Activated naive CD8-positive, alpha-beta T cell treated with anti-CD3 and anti-CD28 coated beads for 36 hours (primary cell): Measurements from ENCODE around the gene OSBP2. TPM values are rescaled to one million over a fixed set of nuclear protein-coding genes. Genes with fewer than 3 reads are reported as not detected.

Source experiments
- DNase-seq: peaks from one replicate; pipeline ENCODE4 v3.0.0; 2021
- H3K27ac Mint-ChIP-seq: one replicate; pipeline ENCODE4 v1.8.0; 2022; ENCODE audit warnings: mild to moderate bottlenecking, moderate library complexity, mixed read lengths
- H3K27me3 Mint-ChIP-seq: one replicate; pipeline ENCODE4 v1.8.0; 2022; ENCODE audit warnings: mild to moderate bottlenecking, mixed read lengths
- H3K36me3 Mint-ChIP-seq: one replicate; pipeline ENCODE4 v1.8.0; 2021; ENCODE audit warnings: mild to moderate bottlenecking, mixed read lengths
- H3K4me1 Mint-ChIP-seq: one replicate; pipeline ENCODE4 v1.8.0; 2021; ENCODE audit warnings: mixed read lengths
- H3K4me3 Mint-ChIP-seq: one replicate; pipeline ENCODE4 v1.8.0; 2022; ENCODE audit warnings: mild to moderate bottlenecking, moderate library complexity, mixed read lengths
- H3K9me3 Mint-ChIP-seq: one replicate; pipeline ENCODE4 v1.8.0; 2022; ENCODE audit warnings: mixed read lengths
- total RNA-seq, 2 experiments: library from RNA; stranded (reverse); gene quantifications; one replicate each; pipeline ENCODE4 v1.2.3, GENCODE V29; 2021

Gene OSBP2
- total RNA-seq, 2 experiments from 2014 or later, result 0.45 to 0.84 TPM

- Mint-ChIP-seq H3K4me3 (no peak overlapping the region), H3K9me3 (no peaks in the 10 kb centered on the region), H3K27me3 (no peaks in the 10 kb centered on the region), H3K27ac (no peak overlapping the region), H3K4me1 (no peaks in the 10 kb centered on the region), H3K36me3 (no peaks in the 10 kb centered on the region)
- no peak for DNase-seq
Observed at GRCh38 chr22:30873086-30873650, 178.5 kb downstream of the OSBP2 start.

- H3K27ac Mint-ChIP-seq, result no peak overlapping the region
- H3K36me3 Mint-ChIP-seq, result no peaks in the 10 kb centered on the region
- H3K9me3 Mint-ChIP-seq, result no peaks in the 10 kb centered on the region
- H3K4me1 Mint-ChIP-seq, result no peaks in the 10 kb centered on the region
- H3K27me3 Mint-ChIP-seq, result no peaks in the 10 kb centered on the region
- no peak overlapping the region for H3K4me3 Mint-ChIP-seq
- DNase-seq, result no peak
Observed at GRCh38 chr22:30873661-30874060, 179.0 kb downstream of the OSBP2 start.

DNA sequence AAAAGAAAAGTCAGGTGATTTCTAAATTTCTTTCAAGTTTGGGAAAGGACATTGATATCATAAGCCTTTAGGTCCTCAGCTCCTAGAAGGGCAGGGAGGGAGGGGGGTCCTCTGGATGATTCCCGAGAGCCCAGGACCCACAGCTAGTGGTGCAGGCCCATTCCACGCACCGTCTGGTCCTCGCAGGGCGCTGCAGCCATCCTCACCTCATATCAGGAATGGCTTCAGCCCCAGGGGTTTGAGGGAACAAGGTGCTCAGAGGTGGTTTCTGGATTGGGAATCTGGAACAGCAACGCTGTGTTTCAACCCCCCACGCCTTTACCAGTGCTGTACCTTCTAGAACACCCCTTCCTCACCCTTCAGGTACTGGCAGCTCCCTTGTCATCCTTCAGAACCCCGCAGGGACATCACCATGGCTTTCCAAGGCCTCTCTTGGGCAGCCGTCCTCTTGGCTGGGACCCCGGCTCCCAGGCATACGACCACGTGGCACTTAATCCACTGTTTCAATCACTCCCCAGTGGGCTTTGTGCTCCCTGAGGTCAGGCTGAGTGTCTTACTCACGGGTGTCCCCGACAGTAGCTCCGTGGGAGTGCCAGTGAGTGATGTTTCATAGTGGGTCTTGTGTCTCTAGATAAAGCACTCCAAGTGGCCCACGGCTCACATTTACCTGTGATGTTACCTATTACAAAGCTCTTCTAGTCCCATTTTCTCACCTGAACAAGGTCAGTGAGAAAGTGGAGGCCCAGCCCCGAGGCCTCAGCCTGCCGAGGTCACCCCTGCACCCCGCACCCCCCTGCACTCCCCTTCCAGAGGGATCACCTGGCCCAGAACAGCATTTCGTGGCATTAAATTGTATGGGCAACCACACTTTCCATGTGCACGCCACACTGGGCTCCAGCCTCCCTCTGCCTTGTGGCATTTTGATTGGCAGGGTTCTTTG lies 180.0 kb downstream of the OSBP2 start:
- H3K9me3 Mint-ChIP-seq, result no peaks in the 10 kb centered on the region
- H3K27me3 Mint-ChIP-seq, result no peaks in the 10 kb centered on the region
- H3K4me3 Mint-ChIP-seq, result no peak overlapping the region
- no peaks in the 10 kb centered on the region for H3K36me3 Mint-ChIP-seq
- no peaks in the 10 kb centered on the region for H3K4me1 Mint-ChIP-seq
- H3K27ac Mint-ChIP-seq, result no peak overlapping the region
- no peak for DNase-seq

DNA sequence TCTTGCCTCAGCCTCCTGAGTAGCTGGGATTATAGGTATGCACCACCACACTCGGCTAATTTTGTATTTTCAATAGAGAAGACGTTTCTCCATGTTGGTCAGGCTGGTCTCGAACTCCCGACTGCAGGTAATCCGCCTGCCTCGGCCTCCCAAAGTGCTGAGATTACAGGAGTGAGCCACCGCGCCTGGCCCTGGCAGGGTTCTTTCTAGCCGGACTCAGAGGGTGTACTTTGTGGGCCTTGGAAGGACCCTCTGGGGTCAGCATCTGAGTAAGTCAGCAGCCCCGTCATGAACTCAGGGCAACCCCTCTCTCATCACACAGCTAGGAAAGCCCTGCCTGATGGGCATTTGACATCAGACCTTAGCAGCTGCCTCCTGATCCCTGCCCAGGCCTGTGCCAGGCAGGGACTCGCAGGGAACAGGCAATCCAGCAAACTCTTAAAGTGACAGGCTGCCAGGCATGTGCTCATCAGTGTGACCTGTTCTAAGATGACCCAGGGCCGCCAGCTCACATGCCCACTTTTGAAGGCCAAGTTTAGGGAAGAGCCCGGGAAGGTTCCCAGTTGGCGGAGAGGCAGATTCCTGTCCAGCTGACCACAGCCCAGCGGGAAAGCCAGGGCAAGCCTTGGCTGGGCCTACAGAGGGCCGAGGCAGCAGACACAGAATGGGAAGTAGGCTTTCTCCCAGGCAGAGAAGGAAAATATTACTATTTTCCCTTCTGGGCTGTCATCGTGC lies 181.0 kb downstream of the OSBP2 start:
- H3K36me3 Mint-ChIP-seq, result no peaks in the 10 kb centered on the region
- DNase-seq, result no peak
- H3K27me3 Mint-ChIP-seq, result no peaks in the 10 kb centered on the region
- H3K4me1 Mint-ChIP-seq, result no peaks in the 10 kb centered on the region
- no peak overlapping the region for H3K4me3 Mint-ChIP-seq
- H3K9me3 Mint-ChIP-seq, result no peaks in the 10 kb centered on the region
- no peak overlapping the region for H3K27ac Mint-ChIP-seq

DNA sequence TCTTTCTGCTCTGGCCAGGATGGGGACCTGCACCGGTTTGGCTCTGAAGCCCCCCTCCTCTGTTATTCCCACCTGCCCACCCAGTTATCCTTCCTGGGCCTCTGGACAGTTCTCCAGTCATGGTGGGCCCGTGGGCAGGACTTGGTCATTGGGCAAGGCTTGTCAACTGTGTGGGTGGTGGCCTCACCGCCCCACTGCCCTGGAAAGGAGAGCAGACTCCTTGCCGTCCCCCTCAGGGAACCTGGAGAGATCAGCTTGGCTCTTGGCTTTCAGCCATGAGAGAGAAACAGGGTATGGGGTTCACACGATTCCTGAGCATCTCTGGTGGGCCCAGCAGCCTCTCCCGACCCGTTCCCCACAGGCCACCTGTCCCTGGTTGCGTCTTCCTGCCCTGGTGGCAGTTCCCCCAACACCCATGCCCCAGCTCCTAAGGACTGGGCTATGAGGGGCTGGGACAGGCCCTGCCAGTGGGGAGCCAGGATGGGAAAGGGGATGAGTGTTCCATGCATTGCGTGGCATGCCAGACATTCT lies 181.6 kb downstream of the OSBP2 start:
- no peak overlapping the region for H3K4me3 Mint-ChIP-seq
- H3K27ac Mint-ChIP-seq, result no peak overlapping the region
- H3K4me1 Mint-ChIP-seq, result no peaks in the 10 kb centered on the region
- H3K27me3 Mint-ChIP-seq, result no peaks in the 10 kb centered on the region
- no peaks in the 10 kb centered on the region for H3K36me3 Mint-ChIP-seq
- H3K9me3 Mint-ChIP-seq, result no peaks in the 10 kb centered on the region
- DNase-seq, result no peak

- H3K27me3 Mint-ChIP-seq, result no peaks in the 10 kb centered on the region
- DNase-seq, result no peak
- H3K4me1 Mint-ChIP-seq, result no peaks in the 10 kb centered on the region
- H3K27ac Mint-ChIP-seq, result no peak overlapping the region
- H3K9me3 Mint-ChIP-seq, result no peaks in the 10 kb centered on the region
- no peaks in the 10 kb centered on the region for H3K36me3 Mint-ChIP-seq
- H3K4me3 Mint-ChIP-seq, result no peak overlapping the region
Observed at GRCh38 chr22:30876915-30877553, 182.4 kb downstream of the OSBP2 start.

- Mint-ChIP-seq H3K4me3 (no peak overlapping the region), H3K27ac (no peak overlapping the region), H3K36me3 (no peaks in the 10 kb centered on the region), H3K27me3 (no peaks in the 10 kb centered on the region), H3K9me3 (no peaks in the 10 kb centered on the region), H3K4me1 (no peaks in the 10 kb centered on the region)
- DNase-seq, result no peak
Observed at GRCh38 chr22:30877662-30878515, 183.2 kb downstream of the OSBP2 start.

DNA sequence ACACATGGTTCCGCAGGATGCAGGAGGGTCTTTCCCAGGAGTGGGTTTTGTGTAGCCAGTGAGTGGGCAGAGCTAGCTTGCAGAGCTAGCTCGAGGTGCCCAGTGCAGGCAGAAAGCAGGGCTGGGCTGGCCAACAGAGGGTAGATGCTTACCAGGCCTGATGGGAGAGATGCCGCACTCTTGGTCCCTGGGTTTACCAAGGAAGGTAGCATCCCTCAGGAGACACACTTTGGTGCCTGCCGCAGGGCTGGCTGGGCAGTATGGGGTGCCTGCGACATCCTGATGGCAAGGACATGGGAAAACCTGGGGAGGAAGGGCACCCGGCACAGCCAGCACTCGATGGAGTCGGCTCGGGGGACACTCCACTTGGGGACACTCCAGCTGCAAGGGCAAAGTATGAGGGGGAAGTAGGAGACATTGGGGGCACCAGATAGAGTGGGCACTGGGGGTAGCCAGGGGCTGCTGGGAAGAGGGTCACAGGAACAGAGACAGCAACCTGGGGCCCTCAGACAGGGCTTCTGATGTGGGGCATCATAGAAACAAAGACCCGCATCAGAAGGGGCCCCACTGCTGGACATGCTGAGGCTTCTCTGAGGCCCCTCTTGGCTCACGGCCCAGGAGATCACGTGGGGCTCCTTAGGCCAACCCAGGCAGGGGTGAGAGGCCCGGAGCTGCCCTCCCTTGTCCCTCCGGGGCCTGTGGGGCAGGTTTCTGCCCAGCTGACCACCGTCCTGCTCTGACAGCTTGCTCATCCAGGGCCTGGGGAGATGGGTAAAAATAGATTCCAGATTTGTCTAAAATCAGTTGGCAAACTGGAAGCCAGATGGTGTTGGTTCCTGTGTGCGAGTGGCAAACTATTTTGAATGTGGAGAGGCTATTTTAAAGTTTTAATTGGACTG lies 184.1 kb downstream of the OSBP2 start:
- no peaks in the 10 kb centered on the region for H3K27me3 Mint-ChIP-seq
- H3K27ac Mint-ChIP-seq, result no peak overlapping the region
- no peak for DNase-seq
- no peak overlapping the region for H3K4me3 Mint-ChIP-seq
- no peaks in the 10 kb centered on the region for H3K4me1 Mint-ChIP-seq
- no peaks in the 10 kb centered on the region for H3K9me3 Mint-ChIP-seq
- H3K36me3 Mint-ChIP-seq, result no peaks in the 10 kb centered on the region

- no peak overlapping the region for H3K27ac Mint-ChIP-seq
- H3K4me3 Mint-ChIP-seq, result no peak overlapping the region
- H3K4me1 Mint-ChIP-seq, result no peaks in the 10 kb centered on the region
- H3K9me3 Mint-ChIP-seq, result no peaks in the 10 kb centered on the region
- no peaks in the 10 kb centered on the region for H3K36me3 Mint-ChIP-seq
- H3K27me3 Mint-ChIP-seq, result no peaks in the 10 kb centered on the region
- DNase-seq, result no peak
Observed at GRCh38 chr22:30879415-30879797, 184.7 kb downstream of the OSBP2 start.

DNA sequence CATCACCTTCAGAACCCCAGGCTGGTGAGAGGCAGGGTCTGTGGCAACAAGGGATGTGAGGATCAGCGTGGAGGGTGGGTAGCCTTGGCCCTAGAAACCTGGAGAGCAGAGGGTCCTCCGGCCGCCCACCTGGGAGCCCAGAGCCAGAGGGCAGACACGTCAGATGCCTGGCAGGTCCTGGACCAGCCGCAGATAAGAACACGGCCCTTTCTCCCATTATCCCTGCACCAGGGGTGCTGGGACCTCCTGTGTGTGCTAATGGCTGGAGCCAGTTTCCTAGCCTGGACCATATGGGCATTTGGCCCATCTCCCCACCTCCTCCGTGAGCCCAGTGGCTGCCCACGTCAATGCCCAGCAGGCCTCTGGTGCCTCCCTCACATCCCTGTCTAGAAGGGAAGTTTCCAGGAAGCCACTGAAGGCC lies 185.5 kb downstream of the OSBP2 start:
- no peak for DNase-seq
- Mint-ChIP-seq H3K9me3 (no peaks in the 10 kb centered on the region), H3K27ac (no peak overlapping the region), H3K4me1 (no peaks in the 10 kb centered on the region), H3K36me3 (no peaks in the 10 kb centered on the region), H3K27me3 (no peaks in the 10 kb centered on the region), H3K4me3 (no peak overlapping the region)

DNA sequence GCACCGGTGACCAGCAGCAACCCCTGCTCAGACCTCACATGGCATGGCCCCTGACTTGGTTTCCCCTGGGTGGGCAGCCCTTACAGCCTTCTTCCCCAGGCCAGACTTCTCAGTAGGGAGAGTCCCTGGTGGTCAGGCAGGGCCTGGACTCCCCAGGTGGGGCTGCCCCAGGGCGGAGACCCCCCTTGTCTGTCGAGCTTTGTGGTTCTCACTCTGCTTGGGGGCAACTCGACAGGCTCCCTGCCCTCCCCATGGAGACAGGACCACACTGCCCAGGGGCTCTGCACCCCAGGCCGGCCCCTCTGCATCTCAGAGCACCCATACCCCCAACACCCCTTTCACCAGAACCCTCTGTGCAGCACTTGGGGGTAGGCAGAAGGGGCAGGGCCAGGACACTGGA lies 186.2 kb downstream of the OSBP2 start:
- Mint-ChIP-seq H3K27me3 (no peaks in the 10 kb centered on the region), H3K27ac (no peak overlapping the region), H3K9me3 (no peaks in the 10 kb centered on the region), H3K4me1 (no peaks in the 10 kb centered on the region), H3K4me3 (no peak overlapping the region), H3K36me3 (no peaks in the 10 kb centered on the region)
- no peak for DNase-seq

DNA sequence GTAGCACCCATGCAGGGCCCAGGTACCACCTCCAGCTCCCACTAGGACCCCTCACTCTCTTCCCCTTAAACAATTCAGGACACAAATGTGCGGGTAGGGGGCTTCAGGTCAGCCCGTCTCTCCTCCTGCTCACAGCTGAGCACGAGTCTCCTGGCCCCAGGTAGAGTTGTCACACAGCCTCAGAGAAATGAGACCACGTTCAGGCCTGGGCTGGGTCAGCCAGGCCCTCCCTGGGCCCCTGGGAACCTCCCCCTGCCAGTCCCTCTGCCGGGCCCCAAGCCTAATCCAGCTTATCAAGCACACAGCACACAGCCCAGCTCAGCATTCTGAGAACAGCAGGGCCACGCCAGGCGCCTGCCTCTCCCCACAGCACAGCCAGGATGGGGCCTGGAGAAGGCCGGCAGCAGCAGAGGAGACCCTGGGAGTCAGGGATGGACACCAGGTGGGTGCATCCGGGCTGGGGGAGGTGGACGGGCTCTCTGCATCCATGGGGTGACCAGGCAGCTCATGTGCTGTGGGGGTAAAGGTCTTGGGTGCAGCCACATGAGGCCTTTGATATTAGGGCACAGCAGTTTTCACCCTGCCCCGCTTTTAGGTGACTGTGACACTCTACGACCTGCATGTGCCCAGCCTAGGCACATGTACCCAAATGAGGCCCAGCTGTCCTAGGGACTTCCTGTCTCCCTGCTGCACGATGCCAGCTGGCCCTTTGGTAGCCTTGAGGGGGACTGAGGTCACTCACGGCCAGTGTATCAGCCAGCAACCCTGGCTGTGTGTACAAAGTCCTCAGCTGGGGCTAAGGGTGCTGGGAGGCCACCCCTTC lies 186.9 kb downstream of the OSBP2 start:
- Mint-ChIP-seq H3K36me3 (peaks cover under 1% of the 10 kb centered on the region), H3K4me3 (no peak overlapping the region), H3K9me3 (no peaks in the 10 kb centered on the region), H3K27ac (no peak overlapping the region), H3K27me3 (no peaks in the 10 kb centered on the region), H3K4me1 (no peaks in the 10 kb centered on the region)
- DNase-seq, result no peak
